Heart left ventricle (tissue), 16 donors: ENCODE results near the gene PDGFC. TPM values are rescaled to one million over a fixed set of nuclear protein-coding genes. Genes with fewer than 3 reads are reported as not detected.

Experiments used
- ATAC-seq, 4 donors: fragments of 200-7000 bp; cut with Tn5 transposase; one replicate each; pipeline ENCODE4 v1.9.1; 2020 to 2022; ENCODE audit warnings: moderate library complexity in 4 of 4, mild to moderate bottlenecking in 3 of 4, moderate number of reproducible peaks in 1 of 4
- DNase-seq, 5 donors: peaks; one replicate each; pipeline ENCODE4 v3.0.0-alpha.2; 2020
- H3K27ac ChIP-seq, 12 donors: fragments of 200-600 bp; sonication (generic) in 4 of 12; one replicate each; pipeline versions ENCODE4 v1.5.0 to v1.8.0; 2016 to 2022; ENCODE audit warnings: mild to moderate bottlenecking in 2 of 12
- H3K27me3 ChIP-seq, 9 donors: fragments of 200-600 bp; sonication (generic) in 2 of 9; one replicate each; pipeline versions ENCODE4 v1.5.1 to v1.8.0; 2016 to 2022; ENCODE audit warnings: mild to moderate bottlenecking in 3 of 9
- H3K36me3 ChIP-seq, 9 donors: fragments of 200-600 bp; sonication (generic) in 2 of 9; one replicate each; pipeline versions ENCODE4 v1.5.0 to v1.8.0; 2018 to 2022; ENCODE audit warnings: mild to moderate bottlenecking in 2 of 9
- H3K4me1 ChIP-seq, 12 donors: fragments of 200-600 bp; sonication (generic) in 4 of 12; one replicate each; pipeline versions ENCODE4 v1.5.0 to v1.8.0; 2016 to 2022; ENCODE audit warnings: mild to moderate bottlenecking in 3 of 12
- H3K4me3 ChIP-seq, 12 donors: fragments of 200-600 bp; sonication (generic) in 4 of 12; one replicate each; pipeline versions ENCODE4 v1.5.0 to v1.8.0; 2017 to 2022; ENCODE audit warnings: mild to moderate bottlenecking in 9 of 12, moderate library complexity in 4 of 12
- H3K9me3 ChIP-seq, 12 donors: fragments of 200-600 bp; sonication (generic) in 4 of 12; one replicate each; pipeline versions ENCODE4 v1.5.0 to v1.8.0; 2016 to 2022; ENCODE audit warnings: mild to moderate bottlenecking in 1 of 12
- CTCF ChIP-seq, 12 donors: fragments of 200-600 bp; sonication (generic) in 4 of 12; IDR thresholded peaks; one replicate each; pipeline versions ENCODE4 v1.5.0 to v1.8.0; 2018 to 2022; ENCODE audit warnings: antibody characterized with exemption in 12 of 12, mild to moderate bottlenecking in 5 of 12
- POLR2A ChIP-seq, 2 donors: fragments of 450-650 bp; IDR thresholded peaks; one replicate each; pipeline ENCODE4 v1.6.1; 2017; ENCODE audit warnings: antibody characterized with exemption in 2 of 2, mild to moderate bottlenecking in 2 of 2, moderate library complexity in 2 of 2
- WGBS, 4 donors: extraction: QIAGEN DNeasy Blood & Tissue Kit in 2 of 4; methylation state at CpG; one replicate each; pipeline versions ENCODE4 v1.1.5 to v1.1.7; 2013 to 2018; 5-methylcytosine and 5-hydroxymethylcytosine counted together
- intact Hi-C, 10 donors: fragments of 100-400 bp; cut with DNase I; formaldehyde crosslinking; loops; one replicate each; pipeline versions ENCODE4 v1.11.1 to v1.14.2; 2022
- polyA plus RNA-seq, 2 donors: library from polyadenylated mRNA; stranded (reverse); fragments of 200-250 nt; gene quantifications; one replicate each; pipeline ENCODE4 v1.2.3, GENCODE V29; 2013
- total RNA-seq, 9 donors: library from RNA; depleted of rRNA in 2 of 9; stranded (reverse); fragments of >200 nt in 2 of 9; fragmentation: NEBNext Ultra II Directional in 3 of 9; extraction: Animal tissue kit (Norgen Biotek cat#: 25700) in 3 of 9; gene quantifications; one replicate each; pipeline versions ENCODE4 v1.1.0 to v1.2.4, GENCODE V29; 2016 to 2023
- donor health status: ischemic (EF 13 %, LVEDD 7.1; RV severe dilation, severe dysfunction).
- donor health status: healthy with polysubstance abuse.
- donor health status: DM: no; HTN: yes; CAD: no.
- donor health status: DM: no; HTN: no; CAD: no.
- donor health status: ischemic (EF 25% LVEDD 6.9; RV normal size, moderate dysfunction).
- donor health status: ischemic (EF 25% LVEDD 5.7; RV mildly dilated, moderate dysfunction).
- donor health status: healthy.
- donor health status: DM: yes; HTN: yes; CAD: no.
- donor health status: ischemic (EF 35%, LVEDD 5.7; RV mildly dilated, moderate dysfunction).
- donor health status: nonischemic (EF 11% LVEDD 7.7; RV severe dilation, severe dysfunction).
- donor health status: DM: yes; HTN: yes; CAD: no.
- donor health status: PGD.
- donor health status: ischemic (EF 29% LVEDD 5.4; RV normal size, mild dysfunction).
- donor health status: nonischemic (EF 23%, LVEDD 6.1; RV moderate dilation, normal function).

The PDGFC gene
- total and polyA plus RNA-seq, 11 donors, result 2.5 to 29.6 (median 12.2) TPM

DNA sequence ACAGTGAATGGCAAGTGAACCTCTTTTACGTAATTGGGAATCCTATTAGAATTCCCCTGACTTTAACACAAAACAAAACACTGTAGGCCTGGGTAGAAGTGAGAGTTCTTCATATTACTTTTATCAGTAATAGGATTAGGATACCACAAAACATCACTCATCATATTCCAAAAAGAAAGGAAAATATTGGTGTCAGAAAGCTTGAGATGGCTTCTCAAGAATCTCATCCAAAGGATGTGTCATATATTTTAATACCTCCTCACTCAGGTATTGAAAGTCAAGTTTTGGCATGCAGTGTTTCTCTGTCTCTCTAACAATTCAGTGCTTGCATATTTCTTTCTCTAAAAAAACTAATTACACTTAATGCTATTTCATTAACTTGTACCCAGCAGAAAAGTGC lies 173.2 kb downstream of the PDGFC start:
- DNase-seq, result no peak
- intact Hi-C loops, result loop anchor here in 1 of 10 donors (10.0 kb wide), 1 partner anchor 146 kb away; no protein-coding TSS in a partner anchor

GRCh38 chr4:156797206-156797605 lies 174.4 kb downstream of the PDGFC start:
- no peaks in the 10 kb centered on the region for H3K27me3 ChIP-seq
- ATAC-seq (no peak), DNase-seq (no peak)
- H3K9me3 ChIP-seq, result no peaks in the 10 kb centered on the region
- 90 to 95% (median 93%) methylated on average over 5 of the region's 5 CpGs for WGBS, 4 donors
- H3K4me3 ChIP-seq, result no peak overlapping the region
- no peaks in the 10 kb centered on the region for H3K36me3 ChIP-seq
- H3K27ac ChIP-seq, result no peak overlapping the region
- peaks cover 0 to 18% (median 7%) of the 10 kb centered on the region in 12 donors for H3K4me1 ChIP-seq
- no peak for TF ChIP-seq POLR2A (IDR thresholded peaks at IDR 0.05)
- no peak for TF ChIP-seq CTCF (IDR thresholded peaks at IDR 0.05)
- intact Hi-C loops, result loop anchor here in 1 of 10 donors (10.0 kb wide), 1 partner anchor 148 kb away; no protein-coding TSS in a partner anchor

More for the DNA sequence above, 173.2 kb downstream of the PDGFC start:
- H3K27me3 ChIP-seq, result no peaks in the 10 kb centered on the region
- no peak for ATAC-seq
- H3K36me3 ChIP-seq, result no peaks in the 10 kb centered on the region
- peaks cover 0 to 18% (median 7%) of the 10 kb centered on the region in 12 donors for H3K4me1 ChIP-seq
- H3K4me3 ChIP-seq, result no peak overlapping the region
- WGBS, 4 donors, result 92 to 95% (median 93%) methylated on average over 1 of the region's 1 CpG
- H3K27ac ChIP-seq, result no peak overlapping the region
- TF ChIP-seq POLR2A (IDR thresholded peaks at IDR 0.05), result no peak
- no peak for TF ChIP-seq CTCF (IDR thresholded peaks at IDR 0.05)
- no peaks in the 10 kb centered on the region for H3K9me3 ChIP-seq

DNA sequence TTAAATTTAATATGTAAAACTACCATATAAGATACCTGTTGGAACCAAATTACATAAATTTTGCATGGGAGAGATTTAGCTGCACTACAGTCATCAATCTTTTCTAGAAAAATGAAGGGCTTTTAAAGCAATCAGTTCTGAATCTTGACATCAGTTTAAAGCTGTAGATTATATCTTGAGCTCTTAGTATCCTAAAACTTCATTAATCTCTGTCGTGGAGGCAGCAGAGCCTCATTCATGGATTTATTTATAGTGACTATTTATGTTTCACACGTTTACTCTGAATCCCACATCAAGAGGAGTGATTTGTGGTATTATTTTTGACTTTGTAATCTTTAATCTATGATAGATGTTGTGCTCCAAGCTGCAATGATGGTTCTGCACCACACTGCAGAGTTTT lies 175.9 kb downstream of the PDGFC start:
- 29 to 44% (median 35%) methylated on average over 2 of the region's 2 CpGs for WGBS, 4 donors
- ATAC-seq (no peak), DNase-seq (no peak)
- no peaks in the 10 kb centered on the region for H3K9me3 ChIP-seq
- no peak overlapping the region for H3K4me3 ChIP-seq
- no peaks in the 10 kb centered on the region for H3K36me3 ChIP-seq
- H3K27me3 ChIP-seq, result no peaks in the 10 kb centered on the region
- intact Hi-C loops, result loop anchor here in 1 of 10 donors (10.0 kb wide), 1 partner anchor 149 kb away; no protein-coding TSS in a partner anchor
- H3K4me1 ChIP-seq, result peaks cover 0 to 24% (median 7%) of the 10 kb centered on the region in 12 donors
- TF ChIP-seq POLR2A (IDR thresholded peaks at IDR 0.05), result no peak
- TF ChIP-seq CTCF (IDR thresholded peaks at IDR 0.05), result no peak
- no peak overlapping the region for H3K27ac ChIP-seq

DNA sequence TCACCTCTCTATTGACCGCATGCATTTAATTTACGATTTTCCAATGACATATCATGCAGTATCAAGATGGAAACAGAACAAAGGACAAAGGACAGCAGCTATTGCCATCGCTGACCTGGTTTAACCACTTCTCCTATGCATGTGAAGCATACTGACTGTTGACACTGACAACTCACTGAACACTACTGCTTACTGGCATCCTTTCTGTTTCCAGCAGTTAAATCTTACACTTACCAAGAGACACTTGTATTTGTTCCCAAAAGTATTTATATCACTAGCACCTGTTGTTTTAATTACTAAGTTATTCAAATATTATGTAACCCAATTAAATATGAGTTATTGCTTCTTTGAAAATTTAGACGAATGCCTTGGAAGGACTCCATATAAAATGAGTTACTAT lies 176.7 kb downstream of the PDGFC start:
- peaks cover 0 to 24% (median 7%) of the 10 kb centered on the region in 12 donors for H3K4me1 ChIP-seq
- no peaks in the 10 kb centered on the region for H3K9me3 ChIP-seq
- no peak for DNase-seq
- H3K36me3 ChIP-seq, result no peaks in the 10 kb centered on the region
- no peak overlapping the region for H3K4me3 ChIP-seq
- intact Hi-C loops, result loop anchor here in 1 of 10 donors (10.0 kb wide), 1 partner anchor 150 kb away; no protein-coding TSS in a partner anchor
- 50 to 63% (median 56%) methylated on average over 4 of the region's 4 CpGs for WGBS, 4 donors
- H3K27me3 ChIP-seq, result no peaks in the 10 kb centered on the region
- H3K27ac ChIP-seq, result no peak overlapping the region
- TF ChIP-seq CTCF (IDR thresholded peaks at IDR 0.05) (no peak), POLR2A (IDR thresholded peaks at IDR 0.05) (no peak)
- peak; percentile 32 to 72 (median 55) for ATAC-seq
